K562 (cell line): ENCODE data around the gene MPG. TPM values are rescaled to one million over a fixed set of nuclear protein-coding genes. Genes with fewer than 3 reads are reported as not detected.
A peak's percentile ranks its signal among the peaks of the same experiment; 100 is the strongest.

Experiments
- ATAC-seq: fragments of 200-7000 bp; cut with Tn5 transposase; 3 replicates; pipeline ENCODE4 v1.9.1; 2020; ENCODE audit warnings: moderate library complexity
- BruUV-seq: library from RNA; stranded (reverse); fragments of 400-500 nt; replicated peaks from 2 replicates; lab custom pipeline; 2021; lab: Mats Ljungman, UMichigan
- CTCF ChIA-PET: fragments of 300-600 bp; formaldehyde crosslinking; extraction: SDS; loops from one replicate; lab custom pipeline; 2021; ENCODE audit warnings: low intra/inter-chr PET ratio; lab: Yijun Ruan, JAX
- POLR2A ChIA-PET: fragments of 300-600, 350-650 bp; sonication (Branson Sonifier 250); formaldehyde crosslinking; extraction: SDS; loops from one replicate; lab custom pipeline; 2021; ENCODE audit warnings: antibody characterized with exemption, inconsistent platforms; lab: Yijun Ruan, JAX
- DNase-seq, 4 experiments: peaks; one replicate each; pipeline versions ENCODE4 v3.0.0 to v3.0.0-alpha.2; 2011 to 2018; ENCODE audit warnings: low spot score in 3 of 4, mixed read lengths in 3 of 4; ENCODE audit errors: extremely low read depth in 1 of 4
- FAIRE-seq: peaks from 2 replicates; lab custom pipeline; 2011; peaks lifted over from hg19 to GRCh38; lab: Jason Lieb, UNC
- H2AFZ ChIP-seq: 2 replicates; pipeline ENCODE4 v1.6.0; 2011; ENCODE audit warnings: low read depth, low read length, control low read depth, inconsistent platforms
- H3K27ac ChIP-seq: fragments of 200-600 bp; 3 replicates; pipeline ENCODE4 v1.8.0; 2011; ENCODE audit warnings: low read depth, mild to moderate bottlenecking, control low read depth, inconsistent platforms, low read length, moderate library complexity, mixed read lengths; ENCODE audit errors: extremely low read depth
- H3K27me3 ChIP-seq, 2 experiments: fragments of 300-600 bp in 1 of 2; 2 replicates in 1 of 2; 3 replicates in 1 of 2; pipeline versions ENCODE4 v1.6.0 to v1.8.0; 2011; ENCODE audit warnings: inconsistent platforms in 2 of 2, low read length in 2 of 2, mild to moderate bottlenecking in 1 of 2, mixed read lengths in 1 of 2, moderate library complexity in 1 of 2; ENCODE audit not compliant: control insufficient read depth in 2 of 2, insufficient read depth in 2 of 2
- H3K36me3 ChIP-seq: fragments of 300-600 bp; 3 replicates; pipeline ENCODE4 v1.8.0; 2011; ENCODE audit warnings: mild to moderate bottlenecking, low read length, inconsistent platforms; ENCODE audit not compliant: control insufficient read depth, insufficient read depth
- H3K4me1 ChIP-seq, 2 experiments: fragments of 200-600 bp in 1 of 2; replicated peaks in 1 of 2; 2 replicates in 1 of 2; 3 replicates in 1 of 2; pipeline versions ENCODE4 v1.5.1 to v1.8.0; 2011; ENCODE audit warnings: inconsistent platforms in 2 of 2, low read length in 2 of 2, mild to moderate bottlenecking in 1 of 2, mixed read lengths in 1 of 2, moderate library complexity in 1 of 2; ENCODE audit not compliant: control insufficient read depth in 2 of 2, insufficient read depth in 2 of 2
- H3K4me2 ChIP-seq: 2 replicates; pipeline ENCODE4 v1.6.1; 2011; ENCODE audit warnings: low read length, control low read depth, inconsistent platforms, mixed read lengths; ENCODE audit not compliant: insufficient read depth
- H3K4me3 ChIP-seq: fragments of 200-600 bp; sonication (generic), shearing (Covaris generic); 2 replicates; pipeline ENCODE4 v1.5.1; 2016; ENCODE audit warnings: control low read depth, inconsistent platforms
- H3K79me2 ChIP-seq: fragments of 200-600 bp; 3 replicates; pipeline ENCODE4 v1.8.0; 2011; ENCODE audit warnings: low read length, inconsistent platforms; ENCODE audit not compliant: control insufficient read depth, insufficient read depth
- H3K9ac ChIP-seq, 2 experiments: 2 replicates each; pipeline versions ENCODE4 v1.6.0 to v1.6.1; 2011; ENCODE audit warnings: low read depth in 2 of 2, low read length in 2 of 2, control low read depth in 1 of 2, inconsistent platforms in 1 of 2, mild to moderate bottlenecking in 1 of 2, mixed read lengths in 1 of 2; ENCODE audit not compliant: insufficient read depth in 1 of 2
- H3K9me1 ChIP-seq: one replicate; pipeline ENCODE4 v1.6.0; 2011; ENCODE audit warnings: inconsistent platforms, mild to moderate bottlenecking, low read length, moderate library complexity; ENCODE audit not compliant: control insufficient read depth, insufficient read depth
- H3K9me3 ChIP-seq: replicated peaks from 2 replicates; pipeline ENCODE4 v1.5.1; 2011; ENCODE audit warnings: low read depth, low read length, inconsistent platforms; ENCODE audit not compliant: control insufficient read depth, insufficient read depth
- H4K20me1 ChIP-seq: replicated peaks from 2 replicates; pipeline ENCODE4 v1.6.1; 2011; ENCODE audit warnings: low read length, inconsistent platforms, mixed read lengths; ENCODE audit not compliant: control insufficient read depth, insufficient read depth
- CBFA2T2 ChIP-seq: fragments of 450-650 bp; conservative IDR thresholded peaks from 2 replicates; pipeline ENCODE4 v1.6.1; 2017; ENCODE audit warnings: mild to moderate bottlenecking
- CTBP1 ChIP-seq: fragments of 450-650 bp; IDR thresholded peaks from 2 replicates; pipeline ENCODE4 v1.6.1; 2016; ENCODE audit warnings: borderline replicate concordance
- DPF2 ChIP-seq: fragments of 450-650 bp; IDR thresholded peaks from 2 replicates; pipeline ENCODE4 v1.6.1; 2016
- EGR1 ChIP-seq: fragments of 450-650 bp; conservative IDR thresholded peaks from 2 replicates; pipeline ENCODE4 v1.6.1; 2017; ENCODE audit warnings: mild to moderate bottlenecking
- FOSL1 ChIP-seq: fragments of 200-800 bp; sonication (Bioruptor generic); conservative IDR thresholded peaks from 2 replicates; pipeline ENCODE4 v1.6.1; 2016; ENCODE audit warnings: missing genetic modification characterization, missing compliant biosample characterization
- KAT8 ChIP-seq: fragments of 450-650 bp; IDR thresholded peaks from 2 replicates; pipeline ENCODE4 v1.6.1; 2016; ENCODE audit warnings: low read depth, mild to moderate bottlenecking
- KLF6 ChIP-seq: fragments of 250-450 bp; sonication (Bioruptor Pico); IDR thresholded peaks from 2 replicates; pipeline ENCODE4 v1.4.0; 2020; ENCODE audit warnings: mild to moderate bottlenecking, moderate library complexity, borderline replicate concordance
- MAZ ChIP-seq, 2 experiments: fragments of 450-650 bp in 1 of 2; sonication (generic) in 1 of 2; formaldehyde crosslinking; IDR thresholded peaks in 1 of 2; conservative IDR thresholded peaks in 1 of 2; 2 replicates each; pipeline versions ENCODE4 v1.4.0 to v1.5.0; 2020; ENCODE audit warnings: mild to moderate bottlenecking in 1 of 2, missing genetic modification reagents in 1 of 2
- MTA2 ChIP-seq: fragments of 450-650 bp; IDR thresholded peaks from 2 replicates; pipeline ENCODE4 v1.6.1; 2016; ENCODE audit warnings: low read depth
- NCOR1 ChIP-seq: fragments of 450-650 bp; IDR thresholded peaks from 2 replicates; pipeline ENCODE4 v1.6.1; 2016; ENCODE audit warnings: mild to moderate bottlenecking, moderate library complexity
- RERE ChIP-seq: sonication (generic); formaldehyde crosslinking; IDR thresholded peaks from 2 replicates; pipeline ENCODE4 v1.8.0; 2023; ENCODE audit warnings: missing genetic modification reagents, mild to moderate bottlenecking, borderline replicate concordance
- ZNF239 ChIP-seq: fragments of 250-450 bp; sonication (Bioruptor Pico); IDR thresholded peaks from 2 replicates; pipeline ENCODE4 v1.4.0; 2020; ENCODE audit warnings: mild to moderate bottlenecking
- ZNF592 ChIP-seq: fragments of 450-650 bp; IDR thresholded peaks from 2 replicates; pipeline ENCODE4 v1.6.1; 2017; ENCODE audit warnings: antibody characterized with exemption, mild to moderate bottlenecking
- WGBS: fragments of 100-300 bp; shearing (Covaris generic); methylation state at CpG from one replicate; pipeline ENCODE4 v1.1.6; 2016; ENCODE audit warnings: low coverage, mixed read lengths; ENCODE audit not compliant: insufficient coverage; ENCODE audit errors: missing lambda C conversion rate; 5-methylcytosine and 5-hydroxymethylcytosine counted together
- in situ Hi-C: fragments of 300-500 bp; cut with MboI; formaldehyde crosslinking; loops from 4 replicates; pipeline ENCODE4 v1.15.0; 2018; ENCODE audit warnings: inconsistent platforms, mixed read lengths
- intact Hi-C: fragments of 100-400 bp; cut with micrococcal nuclease; formaldehyde crosslinking; loops from 2 replicates; pipeline ENCODE4 v1.14.2; 2022
- polyA plus RNA-seq, 8 experiments: library from polyadenylated mRNA; depleted of rRNA in 4 of 8; stranded (reverse) in 5 of 8; unstranded in 3 of 8; fragments of >200 nt; fragmentation: Nextera tagmentation in 2 of 8; fragmentation: Illumina TruSeq in 1 of 8; extraction: Ambion mirVana in 2 of 8; extraction: Trizol in 1 of 8; gene quantifications; 2 replicates each; pipeline versions ENCODE4 v1.2.1 to v1.2.3, GENCODE V29; 2011 to 2014; ENCODE audit warnings: inconsistent platforms in 1 of 8, missing spikeins in 1 of 8
- total RNA-seq, 7 experiments: library from RNA; depleted of rRNA in 6 of 7; stranded (reverse); fragments of >200 nt in 6 of 7; fragmentation: Illumina TruSeq in 2 of 7; extraction: Trizol in 2 of 7; gene quantifications; 2 replicates each; pipeline versions ENCODE4 v1.2.1 to v1.2.3, GENCODE V29; 2011 to 2021; ENCODE audit warnings: low replicate concordance in 1 of 7

Gene MPG
- total and polyA plus RNA-seq, 9 of the 15 experiments (the other 6 are each of a cell fraction or from before 2014, with no cell fraction given) = 0.42 to 226 (median 36.2) TPM

DNA sequence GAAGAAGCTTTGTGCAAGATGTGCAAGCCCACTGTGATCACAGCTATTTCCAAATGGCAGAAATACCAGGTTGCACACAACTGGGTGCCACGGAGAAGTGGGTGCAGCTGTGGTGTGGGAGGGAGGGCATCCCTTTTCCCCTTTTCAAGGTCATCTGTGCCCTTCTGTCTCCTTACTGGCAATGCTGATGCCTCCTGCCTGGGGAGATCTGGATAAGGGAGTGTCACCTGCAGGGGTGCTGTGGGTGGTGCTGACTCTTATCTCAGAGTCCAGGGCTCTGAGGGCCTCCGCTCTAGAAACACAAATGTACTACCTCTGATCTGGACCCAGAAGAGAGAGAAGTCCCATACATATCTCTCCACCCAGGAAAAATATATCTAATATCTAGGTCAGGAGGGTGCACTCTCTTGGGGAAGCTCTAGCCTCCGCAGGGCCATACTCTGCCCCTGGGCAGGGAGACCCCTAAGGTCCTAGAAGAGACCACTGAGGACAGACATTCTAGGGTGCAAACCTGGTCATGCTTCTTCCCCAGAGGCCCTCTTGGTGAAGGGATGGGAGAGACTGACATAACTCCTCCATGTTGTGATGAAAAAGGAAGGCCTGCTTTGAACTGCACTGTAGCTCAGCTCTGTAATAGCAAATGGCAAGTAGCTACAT is 41.9 kb downstream of the MPG start:
- in situ Hi-C loops = no loop called here
- peaks cover 62% of the 10 kb centered on the region for H3K36me3 ChIP-seq
- CTCF ChIA-PET = interaction anchor here (1.1 kb wide), 1 partner anchor 10 kb away, joined by 3 read pairs; no protein-coding TSS in a partner anchor
- H3K27ac ChIP-seq = peak overlapping the region; percentile 71
- peaks cover 49 to 68% of the 10 kb centered on the region in 2 experiments for H3K4me1 ChIP-seq
- peak overlapping the region; percentile 40 to 45; a peak in 3 of 4 replicates for H3K9ac ChIP-seq
- 0% methylated on average over 3 of the region's 3 CpGs for WGBS
- no peaks in the 10 kb centered on the region for H4K20me1 ChIP-seq
- no peak overlapping the region for H2AFZ ChIP-seq
- BruUV-seq = no TSS peak
- intact Hi-C loops = no loop called here
- peaks cover 37% of the 10 kb centered on the region for H3K79me2 ChIP-seq
- POLR2A ChIA-PET = interaction anchor here (0.6 to 0.7 kb wide), 2 partner anchors 13 to 850 kb away, joined by 3 read pairs; no protein-coding TSS in a partner anchor
- DNase-seq (peak; percentile 72 to 89 (median 79)), ATAC-seq (peak; percentile 88), FAIRE-seq (peak; percentile 88)
- H3K27me3 ChIP-seq = no peaks in the 10 kb centered on the region
- no peak overlapping the region for H3K4me3 ChIP-seq
- H3K4me2 ChIP-seq = peak overlapping the region; percentile 66
- H3K9me1 ChIP-seq = no peaks in the 10 kb centered on the region
- no peaks in the 10 kb centered on the region for H3K9me3 ChIP-seq
- TF ChIP-seq KAT8 = no peak
- peak; percentile 43; the same call in 1 of the 2 replicates for TF ChIP-seq FOSL1 (tag)
- TF ChIP-seq MAZ (CRISPR knock-in tag; conservative IDR thresholded peaks at IDR 0.05 in 1 of 2, IDR thresholded peaks at IDR 0.05 in 1 of 2) = 0 out of 4 replicates have a peak, but pooled peaks of 1 of the 2 experiments have one; percentile 31
- TF ChIP-seq ZNF592 = peak; percentile 95
- TF ChIP-seq ZNF239 (CRISPR knock-in tag) = peak; percentile 10; the same call in 1 of the 2 replicates
- peak; percentile 88 for TF ChIP-seq DPF2
- TF ChIP-seq MTA2 = peak; percentile 74
- TF ChIP-seq CBFA2T2 = peak; percentile 92
- peak; percentile 84 for TF ChIP-seq NCOR1
- peak; percentile 68 for TF ChIP-seq EGR1
- TF ChIP-seq CTBP1 = peak; percentile 95
- TF ChIP-seq RERE (CRISPR knock-in tag) = no peak
- TF ChIP-seq KLF6 (CRISPR knock-in tag) = no peak
